ENCODE measurements around the gene SURF1. TPM values are rescaled to one million over a fixed set of nuclear protein-coding genes. Genes with fewer than 3 reads are reported as not detected.
"Not testable (repeated sequence)": the region's sequence is repeated elsewhere in the genome, so short reads cannot be mapped to it uniquely, and the experiment has no call there.

SURF1 gene
- total RNA-seq, 3 donors from 2014 or later = 45.9 to 61.4 (median 46.8) TPM

- TF ChIP-seq POLR2AphosphoS5 (IDR thresholded peaks at IDR 0.05) = no peak
- no peak for TF ChIP-seq CTCF (IDR thresholded peaks at IDR 0.05)
- no peak for TF ChIP-seq POLR2A (IDR thresholded peaks at IDR 0.05)
- Histone ChIP-seq H3K4me3 (no peak overlapping the region), H3K9me3 (no peaks in the 10 kb centered on the region), H3K27ac (no peak overlapping the region), H3K4me1 (no peaks in the 10 kb centered on the region), H3K36me3 (no peaks in the 10 kb centered on the region), H3K27me3 (no peaks in the 10 kb centered on the region)
- DNase-seq (ENCODE audit: low spot score in 2 of 2) = no peak
- intact Hi-C loops (cut with DNase I; ENCODE audit: low total_unique reads) = no loop called here
Observed at GRCh38 chr9:133323211-133323610, 33.1 kb downstream of the SURF1 start.

- Histone ChIP-seq H3K36me3 (no peaks in the 10 kb centered on the region), H3K4me3 (no peak overlapping the region), H3K9me3 (no peaks in the 10 kb centered on the region), H3K27me3 (no peaks in the 10 kb centered on the region), H3K27ac (no peak overlapping the region), H3K4me1 (no peaks in the 10 kb centered on the region)
- DNase-seq (ENCODE audit: low spot score in 2 of 2) = no peak
- intact Hi-C loops (cut with DNase I; ENCODE audit: low total_unique reads) = no loop called here
- TF ChIP-seq POLR2AphosphoS5 (IDR thresholded peaks at IDR 0.05) (no peak), CTCF (IDR thresholded peaks at IDR 0.05) (no peak), POLR2A (IDR thresholded peaks at IDR 0.05) (no peak)
Observed at GRCh38 chr9:133322701-133323100, 33.6 kb downstream of the SURF1 start.

- Histone ChIP-seq H3K9me3 (no peaks in the 10 kb centered on the region), H3K36me3 (no peaks in the 10 kb centered on the region), H3K4me1 (no peaks in the 10 kb centered on the region), H3K27me3 (no peaks in the 10 kb centered on the region), H3K27ac (no peak overlapping the region), H3K4me3 (no peak overlapping the region)
- no peak for TF ChIP-seq POLR2A (IDR thresholded peaks at IDR 0.05)
- TF ChIP-seq CTCF (IDR thresholded peaks at IDR 0.05) = no peak
- TF ChIP-seq POLR2AphosphoS5 (IDR thresholded peaks at IDR 0.05) = no peak
- intact Hi-C loops (cut with DNase I; ENCODE audit: low total_unique reads) = no loop called here
- no peak for DNase-seq (ENCODE audit: low spot score in 2 of 2)
Observed at GRCh38 chr9:133321411-133321935, 34.8 kb downstream of the SURF1 start.

GRCh38 chr9:133320421-133320881 is 35.8 kb downstream of the SURF1 start:
- no peak for TF ChIP-seq POLR2A (IDR thresholded peaks at IDR 0.05)
- no peak for TF ChIP-seq POLR2AphosphoS5 (IDR thresholded peaks at IDR 0.05)
- no peak for TF ChIP-seq CTCF (IDR thresholded peaks at IDR 0.05)
- H3K27ac ChIP-seq = no peak overlapping the region
- intact Hi-C loops (cut with DNase I; ENCODE audit: low total_unique reads) = no loop called here
- H3K27me3 ChIP-seq = no peaks in the 10 kb centered on the region
- no peak overlapping the region for H3K4me3 ChIP-seq
- no peaks in the 10 kb centered on the region for H3K36me3 ChIP-seq
- H3K4me1 ChIP-seq = no peaks in the 10 kb centered on the region
- no peaks in the 10 kb centered on the region for H3K9me3 ChIP-seq
- no peak for DNase-seq (ENCODE audit: low spot score in 2 of 2)

- H3K9me3 ChIP-seq; H3K27me3 ChIP-seq; H3K4me3 ChIP-seq; H3K4me1 ChIP-seq; intact Hi-C loops (cut with DNase I; ENCODE audit: low total_unique reads); H3K27ac ChIP-seq; DNase-seq (ENCODE audit: low spot score in 2 of 2); H3K36me3 ChIP-seq: not testable (repeated sequence)
Observed at GRCh38 chr9:133317551-133317950, 38.7 kb downstream of the SURF1 start.

- no peaks in the 10 kb centered on the region for H3K4me1 ChIP-seq
- DNase-seq (ENCODE audit: low spot score in 2 of 2) = no peak
- no peak overlapping the region for H3K4me3 ChIP-seq
Observed at GRCh38 chr9:133315997-133316396, 40.3 kb downstream of the SURF1 start.

More at GRCh38 chr9:133315997-133316396, 40.3 kb downstream of the SURF1 start:
- H3K36me3 ChIP-seq = no peaks in the 10 kb centered on the region
- H3K27me3 ChIP-seq = no peaks in the 10 kb centered on the region
- TF ChIP-seq POLR2AphosphoS5 (IDR thresholded peaks at IDR 0.05) = no peak
- no peak for TF ChIP-seq CTCF (IDR thresholded peaks at IDR 0.05)
- no peak for TF ChIP-seq POLR2A (IDR thresholded peaks at IDR 0.05)
- intact Hi-C loops (cut with DNase I; ENCODE audit: low total_unique reads) = no loop called here
- no peaks in the 10 kb centered on the region for H3K9me3 ChIP-seq
- no peak overlapping the region for H3K27ac ChIP-seq
